GM19468 (cell line): ENCODE data around the gene SPINDOC.

ENCODE experiments used
- ATAC-seq: cut with Tn5 transposase; IDR thresholded peaks from one replicate; pipeline ENCODE4 v1.9.1; 2021; ENCODE audit warnings: mild to moderate bottlenecking, moderate library complexity, moderate number of reproducible peaks; ENCODE audit not compliant: unreplicated experiment; ENCODE audit errors: extremely low read depth

Gene SPINDOC

GRCh38 chr11:63829823-63830489, 16.7 kb downstream of the SPINDOC start:
- no peak for ATAC-seq

GRCh38 chr11:63831326-63831725, 18.1 kb downstream of the SPINDOC start:
- no peak for ATAC-seq

DNA sequence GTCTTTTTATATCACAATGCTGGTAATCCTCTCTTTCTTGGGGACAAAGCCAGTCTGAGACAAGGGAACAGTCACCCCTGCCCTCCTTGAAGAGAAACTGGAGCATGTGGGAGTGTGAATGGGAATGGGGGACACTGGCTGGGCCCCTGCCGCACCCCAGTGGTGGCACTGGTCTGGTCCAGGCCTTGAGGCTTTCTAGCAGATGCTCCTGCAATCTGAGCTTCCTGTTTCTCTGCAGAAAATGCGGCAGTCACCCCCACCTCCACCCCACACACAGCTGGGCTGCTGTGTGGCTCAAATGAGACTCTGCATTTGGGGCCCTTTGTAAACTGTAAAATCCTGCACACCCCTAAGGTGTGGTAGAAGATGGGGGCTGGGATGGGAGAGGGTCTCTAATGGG, 19.1 kb downstream of the SPINDOC start:
- ATAC-seq: no peak

DNA sequence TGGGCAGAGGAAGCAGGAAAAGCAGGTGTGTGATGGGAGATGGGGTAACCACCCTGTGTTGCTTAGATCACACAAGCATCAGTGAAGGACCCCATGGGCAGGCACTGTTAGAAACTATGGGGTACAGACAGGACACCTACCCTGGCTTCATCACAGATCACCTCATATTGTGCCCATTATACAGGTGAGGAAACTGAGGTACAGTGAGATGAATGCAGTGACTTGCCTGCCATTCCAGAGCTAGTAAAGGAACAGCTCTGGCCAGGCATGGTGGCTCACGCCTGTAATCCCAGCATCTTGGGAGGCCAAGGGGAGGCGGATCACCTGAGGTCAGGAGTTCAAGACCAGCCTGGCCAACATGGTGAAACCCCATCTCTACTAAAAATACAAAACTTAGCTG, 19.8 kb downstream of the SPINDOC start:
- ATAC-seq: no peak

GRCh38 chr11:63834535-63835157, 21.4 kb downstream of the SPINDOC start:
- ATAC-seq: no peak

GRCh38 chr11:63835158-63835545, 21.9 kb downstream of the SPINDOC start:
- no peak for ATAC-seq

DNA sequence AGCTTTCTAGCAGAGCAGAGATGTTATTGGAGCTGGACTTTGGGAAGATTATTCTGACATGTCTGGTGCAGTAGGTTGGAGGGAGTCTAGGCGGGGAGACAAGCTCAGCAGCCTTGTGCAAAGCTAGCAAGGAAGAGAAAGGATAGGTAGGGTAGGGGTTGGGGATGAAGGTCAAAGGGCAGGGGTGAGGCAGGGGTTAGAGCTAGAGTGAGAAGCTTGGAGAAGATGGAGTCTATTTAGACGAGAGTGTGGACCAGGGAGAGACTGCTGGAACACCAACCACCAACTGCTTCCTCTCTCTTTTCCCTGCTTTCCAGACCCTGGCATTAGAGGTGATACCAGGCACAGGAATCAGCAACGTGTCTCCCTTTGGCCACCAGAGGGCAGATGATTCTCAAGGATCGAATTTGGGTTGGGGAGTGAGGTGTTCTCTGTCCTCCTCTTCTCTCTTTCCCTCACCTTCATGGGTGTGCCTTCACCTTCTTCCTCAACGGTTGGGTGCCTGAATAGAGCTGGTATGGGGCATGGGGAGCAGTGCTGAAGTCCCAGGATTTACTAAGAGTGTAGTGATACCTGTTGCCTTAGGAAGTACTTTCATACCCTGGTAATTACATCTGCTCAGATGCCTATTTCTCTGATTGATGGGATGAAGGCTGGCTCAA, 23.9 kb downstream of the SPINDOC start:
- ATAC-seq: no peak

- no peak for ATAC-seq
Observed at GRCh38 chr11:63837739-63838138, 24.5 kb downstream of the SPINDOC start.

DNA sequence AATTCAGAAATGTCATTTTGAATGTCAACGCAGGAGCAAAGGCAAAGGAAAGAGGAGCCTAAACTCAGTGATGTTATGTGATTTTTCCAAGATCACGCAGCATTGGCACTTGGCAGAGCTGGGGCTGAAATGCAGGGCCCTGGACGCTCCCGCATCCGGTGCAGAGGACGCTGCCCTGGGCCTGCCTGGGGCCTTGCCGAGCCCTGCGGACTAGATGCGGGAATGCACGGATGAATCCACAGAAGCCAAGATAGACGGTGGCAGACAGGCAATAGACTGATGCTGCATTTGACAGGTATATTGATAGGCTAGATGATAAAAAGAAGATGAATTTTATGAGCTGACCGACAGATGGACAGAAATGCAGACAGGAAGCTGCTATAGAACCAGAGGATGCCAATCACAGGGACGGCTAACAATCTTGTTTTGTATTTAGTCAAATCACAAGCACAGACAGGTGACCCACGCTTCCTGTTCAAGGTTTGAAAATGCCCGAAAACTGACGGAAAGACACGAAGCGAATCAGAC, 25.0 kb downstream of the SPINDOC start:
- no peak for ATAC-seq

- ATAC-seq: peak; percentile 50
Observed at GRCh38 chr11:63838678-63839507, 25.6 kb downstream of the SPINDOC start, which contains the start of gene MARK2. MARK2 (plus strand) TSS chr11:63839110; CDS start chr11:63839507, 397 bp downstream.

DNA sequence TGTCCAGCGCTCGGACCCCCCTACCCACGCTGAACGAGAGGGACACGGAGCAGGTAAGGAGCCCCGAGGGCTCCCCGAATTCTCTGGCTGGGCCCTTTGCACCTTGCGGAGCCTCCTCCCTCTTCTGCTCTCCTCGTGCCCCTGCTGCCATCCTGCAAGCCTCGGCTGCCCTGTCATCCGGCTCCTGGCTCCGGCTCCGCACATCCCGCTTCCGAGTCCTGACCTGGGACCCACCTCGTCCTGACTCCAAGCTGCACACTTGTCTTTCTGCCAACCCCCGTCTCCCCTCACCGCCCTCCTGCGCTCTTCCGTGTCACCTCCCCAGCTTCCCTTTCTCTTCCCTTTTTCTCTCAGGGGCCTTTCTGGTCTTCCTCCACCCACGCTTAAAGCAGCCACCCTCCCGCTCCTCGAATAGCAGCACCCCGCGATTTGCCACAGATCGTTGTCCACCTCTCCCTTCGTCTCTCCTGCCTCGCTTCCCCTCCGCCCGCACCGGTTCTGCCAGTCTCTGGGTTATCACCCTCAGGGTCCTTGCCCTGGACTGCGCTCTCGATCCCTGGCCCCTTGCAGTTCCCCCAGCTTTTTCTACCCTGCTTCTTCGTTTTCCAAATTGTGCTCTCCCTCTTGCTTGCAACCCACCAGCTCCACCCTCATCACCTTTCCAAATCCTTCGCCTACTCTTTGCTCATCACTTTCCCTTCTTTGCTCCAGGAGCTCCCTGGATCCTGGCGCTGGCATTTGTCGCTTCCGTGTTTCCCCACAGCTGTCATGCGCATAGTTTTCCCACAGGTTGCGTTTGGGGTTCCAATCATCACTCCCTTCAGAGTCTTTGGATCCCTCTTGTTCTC, 26.5 kb downstream of the SPINDOC start:
- ATAC-seq: no peak

- ATAC-seq: no peak
Observed at GRCh38 chr11:63840356-63841060, 27.3 kb downstream of the SPINDOC start.

DNA sequence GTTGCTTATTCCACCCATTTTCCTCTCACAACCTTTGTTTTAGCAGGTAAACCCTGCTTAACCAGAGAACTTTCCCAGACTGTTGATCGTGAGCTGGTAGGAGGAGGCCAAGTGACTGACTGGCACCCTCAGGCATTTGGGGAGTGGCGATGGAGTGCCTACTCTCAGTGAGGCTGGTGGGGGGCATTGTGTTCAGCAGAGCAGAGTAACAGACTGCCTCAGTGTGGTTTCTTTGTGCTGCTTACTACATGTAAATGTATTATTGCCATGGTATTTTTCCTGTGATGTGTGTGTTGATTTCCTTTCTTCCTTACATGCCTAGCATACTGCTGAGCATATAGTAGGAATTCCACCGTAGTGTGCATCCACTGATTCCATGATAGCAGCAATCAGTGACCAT, 28.3 kb downstream of the SPINDOC start:
- ATAC-seq: no peak

GRCh38 chr11:63843041-63843440, 29.8 kb downstream of the SPINDOC start:
- ATAC-seq: no peak

DNA sequence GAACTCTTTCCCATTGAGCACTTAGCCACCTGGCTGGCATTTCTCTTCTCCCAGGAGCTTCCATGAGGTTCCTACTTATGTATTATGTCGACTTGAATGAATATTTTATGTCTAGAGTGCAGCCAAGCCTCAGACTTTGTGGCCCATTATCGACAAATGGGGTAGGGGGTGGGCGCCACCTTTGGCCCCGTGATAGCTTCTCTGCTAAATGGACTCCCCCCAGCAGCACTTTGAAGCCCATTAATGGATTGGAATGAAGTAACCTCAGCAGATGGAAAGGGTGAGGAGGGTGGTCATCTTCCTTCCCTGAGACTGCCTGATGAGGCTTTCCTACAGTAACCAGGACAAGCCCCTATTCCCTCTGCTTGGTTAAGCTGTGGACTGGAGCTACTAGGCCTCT, 31.6 kb downstream of the SPINDOC start:
- ATAC-seq: no peak

GRCh38 chr11:63845303-63845702, 32.0 kb downstream of the SPINDOC start:
- no peak for ATAC-seq

DNA sequence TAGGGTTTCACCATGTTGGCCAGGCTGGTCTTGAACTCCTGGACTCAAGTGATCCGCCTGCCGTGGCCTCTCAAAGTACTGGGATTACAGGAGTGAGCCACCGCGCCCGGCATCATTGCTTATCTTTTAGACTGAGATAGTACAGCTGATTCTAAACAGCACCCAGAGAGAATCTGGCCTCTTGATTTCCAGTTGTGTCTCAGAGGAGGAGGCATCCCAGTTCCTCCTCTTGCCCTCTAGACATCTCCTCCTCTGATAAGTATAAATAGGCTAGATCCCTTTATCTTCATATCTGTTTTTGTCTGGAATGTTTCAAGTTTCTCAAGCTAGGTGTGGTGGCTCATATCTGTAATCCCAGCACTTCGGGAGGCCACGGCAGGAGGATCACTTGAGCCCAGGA, 32.7 kb downstream of the SPINDOC start:
- ATAC-seq: no peak

DNA sequence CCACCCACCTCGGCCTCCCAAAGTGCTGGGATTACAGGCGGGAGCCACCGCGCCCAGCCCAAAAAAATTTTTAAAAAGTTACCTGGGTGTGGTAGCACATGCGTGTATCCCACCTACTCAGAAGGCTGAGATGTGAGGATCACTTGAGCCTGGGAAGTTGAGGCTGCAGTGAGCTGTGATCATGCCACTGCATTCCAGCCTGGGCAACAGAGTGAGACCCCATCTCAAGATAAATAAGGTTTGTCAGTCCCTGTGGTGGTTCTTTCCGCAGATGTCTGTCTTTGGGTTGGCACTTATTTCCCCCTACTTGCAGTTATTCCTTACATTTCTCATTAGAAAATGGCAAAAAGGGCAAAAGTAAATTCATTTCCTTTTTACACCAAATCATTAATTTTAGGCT, 33.6 kb downstream of the SPINDOC start:
- ATAC-seq: no peak

DNA sequence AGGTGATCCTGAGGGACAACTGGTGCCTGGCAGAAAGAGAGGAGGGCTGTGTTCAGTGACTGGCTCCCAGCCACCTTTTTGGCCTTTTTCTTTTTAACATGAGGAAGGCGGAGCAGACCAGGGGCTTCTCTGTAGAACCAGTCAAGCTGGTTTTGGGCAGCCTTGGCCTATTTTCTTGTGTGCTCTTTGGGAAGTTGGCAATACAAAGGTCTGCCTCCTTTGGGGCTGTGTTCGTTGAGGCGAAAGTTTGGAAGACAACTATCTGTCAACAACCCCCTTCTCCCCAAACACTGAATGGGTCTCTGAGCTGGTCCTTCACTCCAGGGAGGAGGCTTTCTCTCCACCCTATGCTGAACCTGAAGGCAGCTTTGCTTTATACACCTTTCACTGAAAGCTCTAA, 34.1 kb downstream of the SPINDOC start:
- ATAC-seq: no peak
